Ishikawa (cell line): Measurements from ENCODE around the gene AMPD1.
A peak's percentile ranks its signal among the peaks of the same experiment; 100 is the strongest.

ENCODE experiments used
- CEBPB ChIP-seq: IDR thresholded peaks from 2 replicates; pipeline ENCODE4 v1.6.1; 2012
- CREB1 ChIP-seq: IDR thresholded peaks from 2 replicates; pipeline ENCODE4 v1.6.1; 2012; ENCODE audit warnings: low read depth
- EP300 ChIP-seq: IDR thresholded peaks from 2 replicates; pipeline ENCODE4 v1.6.1; 2012; ENCODE audit warnings: borderline replicate concordance
- FOXM1 ChIP-seq: IDR thresholded peaks from 2 replicates; pipeline ENCODE4 v1.6.1; 2012; ENCODE audit warnings: low read depth, borderline replicate concordance
- NFIC ChIP-seq: IDR thresholded peaks from 2 replicates; pipeline ENCODE4 v1.6.1; 2012
- RAD21 ChIP-seq: IDR thresholded peaks from 2 replicates; pipeline ENCODE4 v1.6.1; 2012; ENCODE audit warnings: low read depth
- REST ChIP-seq: IDR thresholded peaks from 2 replicates; pipeline ENCODE4 v1.6.1; 2012; ENCODE audit warnings: low read depth, mild to moderate bottlenecking
- TAF1 ChIP-seq: IDR thresholded peaks from 2 replicates; pipeline ENCODE4 v1.6.1; 2012; ENCODE audit warnings: low read depth, mild to moderate bottlenecking
- TCF12 ChIP-seq: IDR thresholded peaks from 2 replicates; pipeline ENCODE4 v1.6.1; 2012; ENCODE audit warnings: low read depth
- YY1 ChIP-seq: IDR thresholded peaks from 2 replicates; pipeline ENCODE4 v1.6.1; 2012; ENCODE audit warnings: low read depth
- ZBTB7A ChIP-seq: IDR thresholded peaks from 2 replicates; pipeline ENCODE4 v1.6.1; 2012; ENCODE audit warnings: low read depth

- TF ChIP-seq REST (no peak), RAD21 (no peak; the same call in 1 of the 2 replicates), CEBPB (no peak), ZBTB7A (peak; percentile 89), EP300 (no peak), CREB1 (no peak), TAF1 (no peak), TCF12 (no peak), YY1 (0 out of 2 replicates have a peak, but pooled peaks have one; percentile 27), FOXM1 (no peak), NFIC (0 out of 2 replicates have a peak, but pooled peaks have one; percentile 5)
Measured at GRCh38 chr1:114669562-114670082, 25.7 kb downstream of the AMPD1 start, which contains the start of gene DENND2C.
